HuH-7 (cell line): ENCODE data around the gene KRT1.

Experiments
- DNase-seq: peaks from one replicate; pipeline ENCODE4 v3.0.0; 2011; ENCODE audit warnings: low spot score

KRT1 gene

GRCh38 chr12:52660934-52661499 is 19.2 kb downstream of the KRT1 start:
- DNase-seq = no peak

- no peak for DNase-seq
Observed at GRCh38 chr12:52659951-52660350, 20.3 kb downstream of the KRT1 start.

DNA sequence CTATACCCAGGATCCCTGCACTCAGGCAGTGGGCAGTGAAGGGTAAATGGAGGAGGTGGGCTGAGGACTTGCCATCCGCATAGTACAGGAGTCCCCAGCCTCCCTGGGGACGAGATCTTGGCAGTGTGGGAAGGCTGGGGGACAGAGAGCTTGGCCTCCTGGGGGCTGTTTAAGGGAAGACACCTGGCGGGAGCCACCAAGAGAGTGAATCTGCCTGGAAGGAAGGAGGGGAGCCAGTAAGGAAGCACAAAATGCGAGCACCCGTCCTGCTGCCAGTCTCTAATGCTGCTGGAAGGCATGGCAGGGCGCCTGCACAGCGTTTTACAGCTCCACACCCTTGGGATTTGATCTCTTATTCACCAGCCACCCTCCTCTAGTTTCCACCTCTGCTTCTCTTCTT is 20.8 kb downstream of the KRT1 start:
- DNase-seq = no peak

DNA sequence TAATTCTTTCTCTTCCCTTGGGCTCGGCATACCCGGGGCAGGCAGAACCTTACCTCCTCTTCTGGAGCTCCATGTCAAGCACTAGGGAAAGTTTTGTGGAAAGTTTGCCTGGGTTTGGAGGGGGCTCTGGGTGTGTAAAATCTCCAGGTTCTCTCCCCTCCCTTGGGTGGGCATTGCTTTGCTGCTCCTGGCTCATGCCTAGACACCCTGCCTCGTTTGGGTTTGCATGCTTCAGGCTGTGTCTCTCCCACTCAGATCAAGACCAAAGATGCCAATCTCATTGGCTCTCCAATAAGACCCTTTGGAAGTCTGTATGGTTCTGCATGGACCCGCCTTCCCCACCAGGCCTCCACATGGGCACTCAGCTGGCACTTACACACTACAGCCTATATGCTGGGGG is 22.0 kb downstream of the KRT1 start:
- no peak for DNase-seq

DNA sequence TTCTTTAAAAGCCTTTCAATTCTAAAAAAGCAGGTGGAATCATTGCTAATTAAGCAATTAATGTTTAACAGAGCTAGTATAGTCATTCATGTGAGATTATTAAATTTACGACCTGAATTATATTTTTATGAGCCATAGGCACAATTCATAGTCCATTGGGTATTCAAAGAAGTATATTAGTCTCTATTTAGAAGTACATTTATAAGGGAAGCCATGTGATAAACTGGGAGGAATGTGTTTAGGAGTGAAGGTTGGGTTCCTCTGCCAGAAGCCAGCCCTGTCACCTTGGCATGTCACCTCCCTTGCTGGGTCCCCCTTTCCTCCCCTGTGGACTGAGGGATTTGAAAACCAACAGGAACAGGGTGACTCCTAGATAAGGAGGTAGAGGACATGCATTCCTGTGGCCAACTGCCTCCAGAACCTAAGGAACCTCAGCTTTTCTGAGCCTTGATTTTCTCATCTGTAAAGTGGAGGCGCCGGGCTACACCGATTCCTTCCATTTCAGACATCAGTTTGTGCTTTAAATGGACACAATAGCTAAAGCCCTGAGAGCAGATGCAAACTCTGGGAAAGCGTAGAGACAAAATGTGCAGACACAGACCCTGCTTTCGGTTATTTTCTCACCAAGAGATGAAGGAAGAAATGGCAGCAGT is 22.8 kb downstream of the KRT1 start:
- DNase-seq = no peak

GRCh38 chr12:52656616-52657015 is 23.6 kb downstream of the KRT1 start:
- no peak for DNase-seq

DNA sequence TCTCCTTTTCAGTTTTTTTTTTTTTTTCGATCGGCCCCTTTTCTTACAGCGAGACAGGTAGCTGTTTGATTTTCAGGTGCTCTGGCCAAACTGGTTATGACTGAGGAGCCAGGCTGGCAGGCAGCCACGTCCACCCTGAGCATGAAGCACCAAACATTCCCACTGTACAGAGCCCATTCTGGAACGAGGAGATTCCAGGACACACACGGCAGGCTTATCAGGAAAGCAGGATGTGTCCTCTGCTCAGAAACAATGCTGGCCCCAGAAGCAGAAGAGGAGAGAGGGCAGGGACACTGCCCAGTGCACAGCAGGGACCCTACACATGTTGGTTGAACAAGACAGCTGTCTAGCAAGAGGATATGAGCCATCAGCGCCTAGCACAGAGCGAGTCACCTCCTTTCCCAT is 24.5 kb downstream of the KRT1 start:
- no peak for DNase-seq

- DNase-seq = no peak
Observed at GRCh38 chr12:52655251-52655650, 25.0 kb downstream of the KRT1 start.

DNA sequence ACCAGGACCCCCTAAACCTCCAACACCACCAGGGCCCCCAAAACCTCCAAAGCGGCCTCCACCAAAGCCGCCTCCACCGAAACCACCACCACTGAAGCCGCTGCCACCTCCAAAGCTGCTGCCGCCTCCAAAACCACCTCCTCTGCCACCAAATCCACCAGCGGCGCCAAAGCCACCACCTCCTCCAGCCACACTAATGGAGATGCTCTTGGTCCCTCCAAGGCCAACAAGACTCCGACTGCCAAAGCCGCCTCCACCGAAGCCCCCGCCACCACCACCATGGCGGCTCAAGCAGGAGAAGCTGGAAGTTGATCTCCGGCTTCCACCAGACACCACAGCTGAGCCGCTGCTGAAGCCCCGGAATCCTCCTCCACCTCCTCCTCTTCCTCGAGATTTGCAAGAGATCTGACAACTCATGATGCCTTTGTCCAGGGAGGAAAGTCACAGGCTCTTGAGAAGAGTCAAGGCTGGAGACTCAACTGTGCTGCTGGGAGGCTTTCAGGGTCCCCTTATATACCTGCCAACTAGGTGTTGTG is 28.4 kb downstream of the KRT1 start, which contains the start of gene KRT2:
Gene KRT2, minus strand, starts transcription at position 486 of the 536 bp plus-strand sequence. Its CDS starts 69 bp downstream, at position 417.
- DNase-seq = no peak

DNA sequence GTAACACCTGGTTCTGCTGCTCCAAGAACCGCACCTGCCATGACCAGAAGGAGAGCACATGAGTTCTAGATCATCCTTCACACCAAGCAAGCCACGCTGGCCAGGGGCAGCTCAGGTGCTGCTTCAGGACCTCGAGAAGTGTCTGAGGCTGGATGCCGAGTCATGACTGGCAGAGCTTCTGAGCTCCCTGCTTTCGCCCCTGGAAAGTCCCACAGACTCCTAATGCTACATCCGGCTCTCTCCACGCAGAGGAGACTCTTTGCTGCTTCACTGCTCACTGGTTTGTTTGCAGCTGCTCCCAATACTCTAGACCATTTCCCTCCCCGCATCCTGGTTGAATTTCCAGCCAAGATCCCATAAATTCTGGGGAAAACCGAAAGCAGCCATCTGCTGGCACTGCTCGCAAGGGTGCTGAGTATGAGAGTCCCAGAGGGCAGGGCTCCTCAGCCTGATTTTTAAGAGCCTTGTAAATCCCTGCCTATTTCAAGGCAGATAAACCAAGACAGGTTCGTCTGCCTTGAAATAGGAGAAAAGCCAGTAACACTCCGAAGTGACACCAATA is 29.6 kb downstream of the KRT1 start:
- DNase-seq = no peak

GRCh38 chr12:52649066-52649465 is 31.1 kb downstream of the KRT1 start:
- no peak for DNase-seq

DNA sequence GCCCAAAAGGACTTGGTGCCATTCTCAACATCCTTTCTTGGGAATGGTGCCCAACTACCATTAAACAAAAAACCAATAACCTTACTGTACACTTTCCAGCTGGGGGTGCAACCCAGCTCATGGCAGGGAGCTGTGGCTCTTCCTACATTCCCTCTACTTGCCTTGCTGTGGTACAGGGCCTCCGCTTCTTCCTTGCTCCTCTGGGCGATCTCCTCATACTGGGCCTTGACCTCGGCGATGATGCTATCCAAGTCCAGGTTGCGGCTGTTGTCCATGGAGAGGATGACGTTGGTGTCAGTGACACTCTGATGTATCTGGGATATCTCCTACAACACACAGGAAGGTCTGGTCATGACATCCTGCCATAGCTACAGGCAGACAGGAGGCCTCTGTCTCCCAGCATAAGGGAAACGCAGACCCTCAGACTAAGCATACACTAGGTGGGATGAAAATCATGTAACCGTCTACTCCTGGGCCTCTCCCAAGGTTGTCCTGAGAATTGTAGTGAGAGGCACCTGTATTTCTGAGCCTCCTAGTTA is 32.1 kb downstream of the KRT1 start:
- DNase-seq = no peak

DNA sequence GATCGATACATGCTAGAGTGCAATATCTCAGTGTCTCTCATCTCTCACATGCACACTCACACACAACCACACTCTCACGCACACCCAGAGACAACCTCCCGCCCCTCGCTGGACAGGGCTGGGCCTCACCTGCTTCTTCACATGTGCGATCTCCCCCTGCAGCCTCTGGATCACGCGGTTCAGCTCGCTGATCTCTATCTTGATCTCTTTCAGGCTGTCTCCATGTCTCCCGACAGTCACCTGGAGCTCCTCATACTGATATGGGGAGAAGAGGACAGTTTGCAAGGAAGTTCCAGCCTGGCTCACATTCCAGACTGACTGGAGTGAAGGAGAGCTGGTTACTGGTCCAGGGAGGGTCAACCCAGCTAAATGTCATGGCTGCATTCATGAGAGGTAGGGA is 32.6 kb downstream of the KRT1 start:
- no peak for DNase-seq

GRCh38 chr12:52646613-52647012 is 33.6 kb downstream of the KRT1 start:
- no peak for DNase-seq

GRCh38 chr12:52645982-52646381 is 34.2 kb downstream of the KRT1 start:
- DNase-seq = no peak

- no peak for DNase-seq
Observed at GRCh38 chr12:52645120-52645761, 35.0 kb downstream of the KRT1 start.

DNA sequence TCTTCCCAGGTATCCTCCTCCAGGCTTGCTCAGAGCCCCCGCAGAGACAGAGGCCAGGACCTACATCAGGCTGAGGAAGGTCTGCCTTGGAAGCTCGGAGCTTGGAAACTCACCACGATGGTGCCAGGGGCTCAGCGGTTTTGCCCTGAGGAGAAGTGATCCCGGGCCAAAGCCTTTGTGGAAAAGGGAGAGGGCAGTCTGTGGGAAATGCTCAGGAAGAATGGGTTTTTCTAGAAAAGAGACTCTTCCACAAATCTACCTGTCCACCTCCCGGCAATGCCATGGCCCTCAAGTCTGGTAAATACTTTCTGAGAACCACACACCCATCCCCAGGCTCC is 36.2 kb downstream of the KRT1 start:
- DNase-seq = no peak

DNA sequence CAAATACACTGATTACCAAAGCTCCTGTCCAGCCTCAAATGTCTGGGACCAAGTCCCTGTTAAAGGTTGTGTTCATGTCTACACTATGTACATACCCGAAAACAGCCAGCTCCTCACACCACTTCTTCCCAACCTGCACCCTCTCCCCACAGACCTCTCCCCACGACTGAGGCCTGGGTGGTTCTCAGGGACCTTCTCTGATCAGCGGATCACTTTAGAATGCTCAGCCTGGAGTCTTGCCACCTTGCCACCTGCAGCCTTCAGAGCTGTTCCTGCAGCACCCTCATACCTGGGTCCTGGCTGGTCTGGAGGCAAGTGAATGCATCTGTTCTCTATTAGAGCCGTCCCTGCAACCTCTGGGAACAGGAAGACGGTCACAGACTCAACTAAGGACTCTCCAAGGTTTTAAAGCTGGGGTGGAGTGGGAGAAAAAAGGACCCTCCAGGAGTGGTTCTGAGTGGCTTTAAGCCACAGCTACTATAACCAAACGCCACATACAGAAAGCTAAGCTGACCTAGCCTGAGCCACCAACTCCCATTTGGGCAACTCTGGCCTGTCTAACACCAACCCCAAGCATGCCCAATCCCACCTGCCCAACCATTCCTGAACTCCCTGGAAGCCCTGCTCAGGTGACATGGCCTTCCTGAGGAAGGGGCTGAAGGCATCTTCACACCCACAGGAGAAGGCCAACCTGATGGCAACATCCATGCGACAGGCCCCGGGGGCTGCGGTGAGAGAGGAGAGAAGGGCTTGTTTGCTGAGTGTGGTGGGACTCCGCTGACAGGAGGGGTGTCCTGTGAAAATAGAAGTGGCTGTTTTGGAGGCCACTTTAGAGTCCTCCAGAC is 36.8 kb downstream of the KRT1 start:
- DNase-seq = no peak

DNA sequence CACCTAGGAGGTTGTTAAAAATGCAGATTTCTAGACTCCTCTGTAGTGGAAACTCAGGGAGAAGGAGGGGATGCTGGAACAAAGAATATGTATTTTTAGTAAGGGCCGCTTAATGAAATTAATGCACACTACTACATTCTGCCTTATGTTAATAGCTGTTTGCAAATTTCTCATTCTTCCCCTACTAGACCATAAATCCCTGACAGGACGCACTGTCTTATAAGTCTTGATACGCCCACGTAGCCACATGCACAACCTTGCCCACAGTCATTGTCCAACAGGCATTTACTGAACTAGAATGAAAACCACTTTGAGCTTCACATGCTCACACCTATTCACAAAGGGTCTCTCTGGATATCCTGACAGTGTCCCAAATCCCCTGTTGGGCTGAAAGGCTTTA is 38.7 kb downstream of the KRT1 start:
- no peak for DNase-seq

DNA sequence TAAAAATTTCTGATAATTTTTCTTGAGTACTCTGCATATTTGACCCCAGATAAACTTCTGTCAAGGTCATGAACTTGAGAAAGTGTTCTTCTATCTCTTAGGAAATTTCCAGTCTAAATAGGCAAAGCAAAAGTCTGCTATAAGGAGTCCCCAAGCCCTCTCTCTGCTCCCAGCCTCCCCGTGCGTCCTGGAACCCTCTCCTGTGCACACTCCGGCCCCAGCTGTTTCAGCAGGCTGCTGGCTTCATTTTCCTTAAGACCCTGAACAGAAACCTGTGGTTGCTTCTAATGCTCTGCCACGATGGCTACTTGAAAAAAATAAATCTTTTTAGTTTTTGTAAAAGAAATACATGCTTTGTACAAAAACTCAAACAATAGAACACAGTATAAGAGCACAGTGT is 42.9 kb downstream of the KRT1 start:
- no peak for DNase-seq

GRCh38 chr12:52636592-52637258 is 43.5 kb downstream of the KRT1 start:
- DNase-seq = no peak
